Lower leg skin (tissue), 4 donors: ENCODE results near the gene FCN2. TPM values are rescaled to one million over a fixed set of nuclear protein-coding genes. Genes with fewer than 3 reads are reported as not detected.
"Not testable (repeated sequence)": the region's sequence is repeated elsewhere in the genome, so short reads cannot be mapped to it uniquely, and the experiment has no call there.

Source experiments
- DNase-seq, 2 donors: peaks; one replicate each; pipeline ENCODE4 v3.0.0-alpha.2; 2019; ENCODE audit warnings: low spot score in 2 of 2
- H3K4me3 ChIP-seq: fragments of 200-600 bp; sonication (generic); 2 replicates; pipeline ENCODE4 v1.5.1; 2017; ENCODE audit warnings: mild to moderate bottlenecking, low read depth; ENCODE audit not compliant: poor library complexity, severe bottlenecking
- CTCF ChIP-seq, 3 donors: fragments of 450-650 bp; IDR thresholded peaks; one replicate each; pipeline ENCODE4 v1.5.1; 2016; ENCODE audit warnings: antibody characterized with exemption in 3 of 3, mild to moderate bottlenecking in 3 of 3, moderate library complexity in 2 of 3
- POLR2A ChIP-seq, 2 donors: fragments of 450-650 bp; IDR thresholded peaks; one replicate each; pipeline ENCODE4 v1.6.1; 2016 to 2017; ENCODE audit warnings: antibody characterized with exemption in 2 of 2, mild to moderate bottlenecking in 1 of 2, moderate library complexity in 1 of 2
- WGBS, 2 donors: methylation state at CpG; one replicate each; pipeline ENCODE4 v1.1.5; 2018; 5-methylcytosine and 5-hydroxymethylcytosine counted together
- intact Hi-C: fragments of 100-400 bp; cut with DNase I; formaldehyde crosslinking; loops from one replicate; pipeline ENCODE4 v1.15.0; 2023; ENCODE audit warnings: low total_unique reads
- total RNA-seq, 4 donors: library from RNA; depleted of rRNA; stranded (reverse); fragments of >200 nt; gene quantifications; one replicate each; pipeline ENCODE4 v1.1.0, GENCODE V29; 2016

FCN2 gene
- total RNA-seq, 4 donors from 2014 or later: 0.29 TPM; not detected in 3

DNA sequence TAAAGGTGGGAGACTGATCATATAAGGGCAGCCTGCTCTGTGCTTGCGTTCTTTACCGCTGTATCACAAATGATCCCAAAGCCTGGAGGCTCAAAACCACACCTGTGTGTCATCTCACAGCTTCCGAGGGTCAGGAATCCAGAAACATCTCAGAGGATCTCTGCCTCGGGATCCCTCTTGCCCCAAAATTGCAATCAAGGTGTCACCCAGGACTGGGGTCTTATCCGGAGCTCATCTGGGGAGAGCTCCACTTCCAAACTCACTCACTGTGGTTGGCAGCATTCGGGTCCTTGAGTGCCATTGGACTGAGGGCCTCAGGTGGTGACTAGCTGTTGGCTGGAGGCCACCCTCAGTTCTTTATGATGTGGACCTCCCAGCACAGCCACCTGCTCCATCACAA lies 26.7 kb upstream of the FCN2 start:
- no peak for TF ChIP-seq CTCF (IDR thresholded peaks at IDR 0.05)
- no peak for TF ChIP-seq POLR2A (IDR thresholded peaks at IDR 0.05)
- intact Hi-C loops: no loop called here
- WGBS, 2 donors: 53 to 73% methylated on average over 5 to 6 of the region's 6 CpGs
- H3K4me3 ChIP-seq: no peak overlapping the region
- DNase-seq: no peak

GRCh38 chr9:134854541-134854981 lies 26.0 kb upstream of the FCN2 start:
- intact Hi-C loops: no loop called here
- WGBS, 2 donors: 86 to 94% methylated on average over 11 of the region's 11 CpGs
- DNase-seq: no peak
- no peak for TF ChIP-seq POLR2A (IDR thresholded peaks at IDR 0.05)
- no peak for TF ChIP-seq CTCF (IDR thresholded peaks at IDR 0.05)
- no peak overlapping the region for H3K4me3 ChIP-seq

DNA sequence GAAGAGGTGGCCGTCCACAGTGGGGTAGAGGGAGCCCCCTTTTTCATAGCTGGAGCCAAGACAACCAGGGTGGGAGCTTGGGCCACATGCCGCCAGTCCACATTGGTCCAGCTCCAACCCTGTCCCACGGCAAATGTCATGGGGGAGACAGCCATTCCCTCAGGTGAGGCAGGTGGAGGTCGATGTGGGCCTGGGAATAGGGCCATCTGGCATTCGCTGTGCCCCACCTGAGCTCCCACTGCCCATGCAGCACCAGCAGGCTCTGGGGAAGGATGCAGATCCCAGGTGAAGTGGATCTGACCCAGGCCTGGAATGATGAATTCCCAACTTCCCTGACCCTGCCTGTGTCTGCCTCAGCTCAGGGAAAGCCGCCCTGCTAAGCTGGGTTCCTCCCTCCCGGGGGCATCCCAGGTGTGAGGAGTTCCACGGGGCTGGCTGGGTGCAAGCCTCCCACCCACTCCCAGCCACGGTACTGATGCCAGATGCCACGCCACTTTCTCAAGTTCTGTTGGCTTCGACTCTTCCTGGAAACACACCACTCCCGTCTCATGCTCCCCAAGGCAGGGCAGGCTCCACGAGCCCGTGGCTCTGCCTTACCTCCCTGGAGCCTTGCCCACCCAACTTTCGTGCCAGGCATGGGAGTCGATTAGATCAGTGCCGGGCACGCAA lies 25.2 kb upstream of the FCN2 start:
- intact Hi-C loops: no loop called here
- 57 to 60% methylated on average over 18 of the region's 18 CpGs for WGBS, 2 donors
- TF ChIP-seq CTCF (IDR thresholded peaks at IDR 0.05): no peak
- no peak for TF ChIP-seq POLR2A (IDR thresholded peaks at IDR 0.05)
- H3K4me3 ChIP-seq: no peak overlapping the region
- no peak for DNase-seq

DNA sequence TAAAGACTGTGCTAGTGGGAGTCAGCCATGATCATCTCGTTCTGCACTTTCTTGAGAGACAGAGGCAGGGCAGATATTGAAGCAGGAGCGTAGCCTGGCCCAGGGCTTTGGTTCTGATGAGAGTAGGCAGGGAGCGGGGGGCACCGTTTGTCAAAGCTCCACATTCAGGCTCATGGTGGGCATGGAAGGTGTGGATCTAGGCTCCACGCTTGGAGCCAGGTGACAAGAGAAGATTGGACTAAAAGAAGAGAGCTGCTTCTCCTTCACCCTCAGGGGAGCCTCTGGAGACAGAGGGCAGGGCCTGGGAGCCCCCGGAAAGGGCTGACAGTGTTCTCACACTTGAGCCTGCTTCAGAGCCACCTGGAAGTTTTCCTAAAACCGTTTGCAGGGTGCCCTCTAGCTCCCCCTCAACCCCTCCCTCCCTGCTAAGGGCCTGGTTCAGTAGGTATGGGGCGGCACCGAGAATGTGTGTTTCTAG lies 24.7 kb upstream of the FCN2 start:
- 55 to 70% methylated on average over 9 of the region's 9 CpGs for WGBS, 2 donors
- TF ChIP-seq POLR2A (IDR thresholded peaks at IDR 0.05): no peak
- TF ChIP-seq CTCF (IDR thresholded peaks at IDR 0.05): no peak
- H3K4me3 ChIP-seq: no peak overlapping the region
- no peak for DNase-seq
- intact Hi-C loops: no loop called here

- H3K4me3 ChIP-seq, DNase-seq, intact Hi-C loops: not testable (repeated sequence)
- 79 to 100% methylated on average over 2 of the region's 2 CpGs for WGBS, 2 donors
Observed at GRCh38 chr9:134857451-134857850, 23.2 kb upstream of the FCN2 start.

- H3K4me3 ChIP-seq: no peak overlapping the region
- intact Hi-C loops: no loop called here
- WGBS, 2 donors: 44 to 47% methylated on average over 11 of the region's 11 CpGs
- TF ChIP-seq POLR2A (IDR thresholded peaks at IDR 0.05) (no peak), CTCF (IDR thresholded peaks at IDR 0.05) (no peak)
- DNase-seq: no peak
Observed at GRCh38 chr9:134858051-134858841, 22.4 kb upstream of the FCN2 start.
